ENCODE results near the gene MRM3.

- TF ChIP-seq, protein P1, sequence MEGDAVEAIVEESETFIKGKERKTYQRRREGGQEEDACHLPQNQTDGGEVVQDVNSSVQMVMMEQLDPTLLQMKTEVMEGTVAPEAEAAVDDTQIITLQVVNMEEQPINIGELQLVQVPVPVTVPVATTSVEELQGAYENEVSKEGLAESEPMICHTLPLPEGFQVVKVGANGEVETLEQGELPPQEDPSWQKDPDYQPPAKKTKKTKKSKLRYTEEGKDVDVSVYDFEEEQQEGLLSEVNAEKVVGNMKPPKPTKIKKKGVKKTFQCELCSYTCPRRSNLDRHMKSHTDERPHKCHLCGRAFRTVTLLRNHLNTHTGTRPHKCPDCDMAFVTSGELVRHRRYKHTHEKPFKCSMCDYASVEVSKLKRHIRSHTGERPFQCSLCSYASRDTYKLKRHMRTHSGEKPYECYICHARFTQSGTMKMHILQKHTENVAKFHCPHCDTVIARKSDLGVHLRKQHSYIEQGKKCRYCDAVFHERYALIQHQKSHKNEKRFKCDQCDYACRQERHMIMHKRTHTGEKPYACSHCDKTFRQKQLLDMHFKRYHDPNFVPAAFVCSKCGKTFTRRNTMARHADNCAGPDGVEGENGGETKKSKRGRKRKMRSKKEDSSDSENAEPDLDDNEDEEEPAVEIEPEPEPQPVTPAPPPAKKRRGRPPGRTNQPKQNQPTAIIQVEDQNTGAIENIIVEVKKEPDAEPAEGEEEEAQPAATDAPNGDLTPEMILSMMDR (IDR thresholded peaks at IDR 0.05), result no peak
- no peak for TF ChIP-seq POLR2A (IDR thresholded peaks at IDR 0.05)
Measured at GRCh38 chr17:835263-835662, 53.1 kb downstream of the MRM3 start.

All from gastroesophageal sphincter (tissue), 3 donors.